ENCODE measurements around the gene EBF4. TPM values are rescaled to one million over a fixed set of nuclear protein-coding genes. Genes with fewer than 3 reads are reported as not detected.
A peak's percentile ranks its signal among the peaks of the same experiment; 100 is the strongest.

EBF4 gene
- total and polyA plus RNA-seq, 2 donors (not counting 1 experiment from before 2014, with no cell fraction given) = 0.81 to 5.0 TPM

DNA sequence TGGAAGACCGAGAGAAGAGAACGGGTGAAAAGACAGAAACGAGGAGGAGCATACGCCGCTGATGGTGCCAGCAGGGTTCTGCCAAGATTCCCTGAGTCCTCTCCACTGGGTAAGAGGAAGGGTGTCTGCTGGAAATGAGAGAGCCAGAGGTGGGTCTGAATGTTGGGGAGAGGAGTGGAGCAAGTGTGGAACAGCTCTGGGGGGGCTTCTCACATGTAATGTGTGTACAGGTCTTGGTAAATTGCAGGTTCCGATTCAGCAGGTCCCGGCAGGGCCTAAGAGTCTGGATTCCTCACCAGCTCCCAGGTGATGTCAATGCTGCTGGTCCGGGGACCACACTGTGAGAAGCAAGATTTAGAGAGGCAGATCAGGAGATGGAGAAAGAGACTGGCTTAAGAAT lies 1.5 kb upstream of the EBF4 start:
- no peak overlapping the region for H3K4me3 ChIP-seq (ENCODE audit: control extremely low read depth in 1 of 5, extremely low read depth in 1 of 5, insufficient read depth in 1 of 5, low read depth in 2 of 5, low read length in 4 of 5)
- H3K27ac Mint-ChIP-seq = peak overlapping the region; percentile 74
- TF ChIP-seq EZH2 (IDR thresholded peaks at IDR 0.05; ENCODE audit: borderline replicate concordance, insufficient read depth, low read depth, low read length, poor library complexity, severe bottlenecking) = no peak
- TF ChIP-seq CTCF (IDR thresholded peaks at IDR 0.05) = no peak
- H3K9me3 Mint-ChIP-seq (ENCODE audit: insufficient read depth) = no peaks in the 10 kb centered on the region
- H3K4me2 ChIP-seq (replicated peaks; ENCODE audit: low read depth, low read length, poor library complexity, severe bottlenecking) = no peak overlapping the region
- DNase-seq (no peak), ATAC-seq (ENCODE audit: low read depth) (no peak)
- H3K27ac ChIP-seq (ENCODE audit: low read length in 2 of 2) = no peak overlapping the region
- peaks cover 70% of the 10 kb centered on the region for H3K27me3 Mint-ChIP-seq
- no peak overlapping the region for H2AFZ ChIP-seq (ENCODE audit: insufficient read depth, low read depth, low read length, poor library complexity, severe bottlenecking)
- no peaks in the 10 kb centered on the region for H4K20me1 ChIP-seq (ENCODE audit: control insufficient read depth, insufficient read depth, low read length, poor library complexity, severe bottlenecking)
- H3K4me1 Mint-ChIP-seq = peaks cover 22% of the 10 kb centered on the region
- WGBS (ENCODE audit: insufficient coverage) = 93% methylated on average over 4 of the region's 8 CpGs
- H3K4me3 Mint-ChIP-seq = peak overlapping the region; percentile 91
- intact Hi-C loops (cut with micrococcal nuclease) = no loop called here
- CTCF ChIA-PET = no interaction called here
- no peaks in the 10 kb centered on the region for H3K79me2 ChIP-seq (ENCODE audit: control insufficient read depth, insufficient read depth, low read length)
- peaks cover 0 to 59% (median 31%) of the 10 kb centered on the region in 4 experiments for H3K27me3 ChIP-seq (replicated peaks in 1 of 4; ENCODE audit: control extremely low read depth in 1 of 4, control insufficient read depth in 3 of 4, insufficient read depth in 4 of 4, low read length in 3 of 4)
- peaks cover 14 to 19% of the 10 kb centered on the region in 2 donors for H3K4me1 ChIP-seq (ENCODE audit: control insufficient read depth in 2 of 2, insufficient read depth in 2 of 2, low read length in 2 of 2)
- H3K9me3 ChIP-seq (ENCODE audit: control extremely low read depth in 1 of 3, control insufficient read depth in 2 of 3, insufficient read depth in 1 of 3, low read length in 2 of 3) = peaks cover 0 to 15% (median 0%) of the 10 kb centered on the region in 3 donors
- POLR2A ChIA-PET = no interaction called here
- H3K9ac ChIP-seq (ENCODE audit: low read length) = no peak overlapping the region
- H3K36me3 ChIP-seq (replicated peaks in 1 of 2; ENCODE audit: control extremely low read depth in 1 of 2, control insufficient read depth in 1 of 2, extremely low read depth in 1 of 2, insufficient read depth in 2 of 2, low read length in 1 of 2) = no peaks in the 10 kb centered on the region

GRCh38 chr20:2691663-2692035 lies 931 bp upstream of the EBF4 start:
- Histone ChIP-seq H2AFZ (ENCODE audit: insufficient read depth, low read depth, low read length, poor library complexity, severe bottlenecking) (peak overlapping the region; percentile 69), H3K36me3 (replicated peaks in 1 of 2; ENCODE audit: control extremely low read depth in 1 of 2, control insufficient read depth in 1 of 2, extremely low read depth in 1 of 2, insufficient read depth in 2 of 2, low read length in 1 of 2) (no peaks in the 10 kb centered on the region), H3K27ac (ENCODE audit: low read length in 2 of 2) (no peak overlapping the region), H3K4me3 (ENCODE audit: control extremely low read depth in 1 of 5, extremely low read depth in 1 of 5, insufficient read depth in 1 of 5, low read depth in 2 of 5, low read length in 4 of 5) (peak overlapping the region in 3 of 5 experiments; percentile 37 to 49 (median 44)), H3K79me2 (ENCODE audit: control insufficient read depth, insufficient read depth, low read length) (no peaks in the 10 kb centered on the region), H3K9me3 (ENCODE audit: control extremely low read depth in 1 of 3, control insufficient read depth in 2 of 3, insufficient read depth in 1 of 3, low read length in 2 of 3) (peaks cover 0 to 15% (median 0%) of the 10 kb centered on the region in 3 donors), H3K4me1 (ENCODE audit: control insufficient read depth in 2 of 2, insufficient read depth in 2 of 2, low read length in 2 of 2) (peaks cover 14 to 19% of the 10 kb centered on the region in 2 donors), H3K27me3 (replicated peaks in 1 of 4; ENCODE audit: control extremely low read depth in 1 of 4, control insufficient read depth in 3 of 4, insufficient read depth in 4 of 4, low read length in 3 of 4) (peaks cover 0 to 60% (median 32%) of the 10 kb centered on the region in 4 experiments), H3K4me2 (replicated peaks; ENCODE audit: low read depth, low read length, poor library complexity, severe bottlenecking) (peak overlapping the region; percentile 87), H3K9ac (ENCODE audit: low read length) (peak overlapping the region; percentile 41), H4K20me1 (ENCODE audit: control insufficient read depth, insufficient read depth, low read length, poor library complexity, severe bottlenecking) (no peaks in the 10 kb centered on the region)
- peaks cover 22% of the 10 kb centered on the region for H3K4me1 Mint-ChIP-seq
- TF ChIP-seq EZH2 (IDR thresholded peaks at IDR 0.05; ENCODE audit: borderline replicate concordance, insufficient read depth, low read depth, low read length, poor library complexity, severe bottlenecking) (no peak), CTCF (IDR thresholded peaks at IDR 0.05) (no peak)
- peaks cover 69% of the 10 kb centered on the region for H3K27me3 Mint-ChIP-seq
- 86% methylated on average over 10 of the region's 10 CpGs for whole genome bisulfite sequencing (ENCODE audit: insufficient coverage)
- peak overlapping the region; percentile 74 for H3K27ac Mint-ChIP-seq
- H3K4me3 Mint-ChIP-seq = peak overlapping the region; percentile 91
- peak; percentile 19 for DNase-seq
- ChIA-PET POLR2A (no interaction called here), CTCF (interaction anchor here (1.1 kb wide), 1 partner anchor 39 kb away, joined by 4 read pairs; the partner anchor contains the start of gene NOP56)
- no peaks in the 10 kb centered on the region for H3K9me3 Mint-ChIP-seq (ENCODE audit: insufficient read depth)
- intact Hi-C loops (cut with micrococcal nuclease) = loop anchor here (2.0 kb wide), 1 partner anchor 41 kb away; no protein-coding TSS in a partner anchor
- no peak for ATAC-seq (ENCODE audit: low read depth)
